SK-N-SH (cell line): ENCODE measurements around the gene DNAJC15.

Experiments
- EP300 ChIP-seq, 2 experiments: IDR thresholded peaks; 2 replicates each; pipeline versions ENCODE4 v1.4.0 to v1.6.1; 2012; ENCODE audit warnings: borderline replicate concordance in 1 of 2, low read depth in 1 of 2, low read length in 1 of 2
- EZH2phosphoT487 ChIP-seq: fragments of 200-600 bp; sonication (generic); IDR thresholded peaks from 2 replicates; pipeline ENCODE4 v1.6.1; 2017; ENCODE audit warnings: low read depth, mixed run types, mild to moderate bottlenecking, antibody characterized with exemption, moderate library complexity, borderline replicate concordance
- POLR2AphosphoS5 ChIP-seq: IDR thresholded peaks from 2 replicates; pipeline ENCODE4 v1.6.1; 2012; ENCODE audit warnings: low read depth, low read length
- RAD21 ChIP-seq: IDR thresholded peaks from 2 replicates; pipeline ENCODE4 v1.6.1; 2012; ENCODE audit warnings: mild to moderate bottlenecking, low read length
- RFX5 ChIP-seq: IDR thresholded peaks from 2 replicates; pipeline ENCODE4 v1.6.1; 2012; ENCODE audit warnings: mild to moderate bottlenecking, improper control_type of control experiment, low read length
- RXRA ChIP-seq: IDR thresholded peaks from 2 replicates; pipeline ENCODE4 v1.4.0; 2012; ENCODE audit warnings: low read depth, mild to moderate bottlenecking, borderline replicate concordance
- SIN3A ChIP-seq: IDR thresholded peaks from 2 replicates; pipeline ENCODE4 v1.6.1; 2012; ENCODE audit warnings: low read depth, mild to moderate bottlenecking, low read length, moderate library complexity, borderline replicate concordance
- TAF1 ChIP-seq: IDR thresholded peaks from 2 replicates; pipeline ENCODE4 v1.6.1; 2012; ENCODE audit warnings: low read depth, mild to moderate bottlenecking, low read length, moderate library complexity, borderline replicate concordance
- TEAD4 ChIP-seq: IDR thresholded peaks from 2 replicates; pipeline ENCODE4 v1.4.0; 2012; ENCODE audit warnings: mild to moderate bottlenecking, borderline replicate concordance; ENCODE audit not compliant: insufficient read depth
- YY1 ChIP-seq: IDR thresholded peaks from 2 replicates; pipeline ENCODE4 v1.4.0; 2012; ENCODE audit warnings: low read depth, mild to moderate bottlenecking
- TF ChIP-seq, protein P1 (sequence below): fragments of 200-600 bp; sonication (generic); IDR thresholded peaks from 2 replicates; pipeline ENCODE4 v1.6.1; 2017; ENCODE audit warnings: antibody characterized with exemption, mild to moderate bottlenecking, moderate library complexity
- TF ChIP-seq, protein P2 (sequence below): IDR thresholded peaks from 2 replicates; pipeline ENCODE4 v1.4.0; 2012; ENCODE audit warnings: low read depth
- TF ChIP-seq, protein P3 (sequence below): fragments of 150-350 bp; IDR thresholded peaks from 2 replicates; pipeline ENCODE4 v1.6.1; 2016; ENCODE audit warnings: mild to moderate bottlenecking, low read depth, low read length

GRCh38 chr13:43003010-43003409, 20.4 kb upstream of the DNAJC15 start:
- TF ChIP-seq, protein P1, sequence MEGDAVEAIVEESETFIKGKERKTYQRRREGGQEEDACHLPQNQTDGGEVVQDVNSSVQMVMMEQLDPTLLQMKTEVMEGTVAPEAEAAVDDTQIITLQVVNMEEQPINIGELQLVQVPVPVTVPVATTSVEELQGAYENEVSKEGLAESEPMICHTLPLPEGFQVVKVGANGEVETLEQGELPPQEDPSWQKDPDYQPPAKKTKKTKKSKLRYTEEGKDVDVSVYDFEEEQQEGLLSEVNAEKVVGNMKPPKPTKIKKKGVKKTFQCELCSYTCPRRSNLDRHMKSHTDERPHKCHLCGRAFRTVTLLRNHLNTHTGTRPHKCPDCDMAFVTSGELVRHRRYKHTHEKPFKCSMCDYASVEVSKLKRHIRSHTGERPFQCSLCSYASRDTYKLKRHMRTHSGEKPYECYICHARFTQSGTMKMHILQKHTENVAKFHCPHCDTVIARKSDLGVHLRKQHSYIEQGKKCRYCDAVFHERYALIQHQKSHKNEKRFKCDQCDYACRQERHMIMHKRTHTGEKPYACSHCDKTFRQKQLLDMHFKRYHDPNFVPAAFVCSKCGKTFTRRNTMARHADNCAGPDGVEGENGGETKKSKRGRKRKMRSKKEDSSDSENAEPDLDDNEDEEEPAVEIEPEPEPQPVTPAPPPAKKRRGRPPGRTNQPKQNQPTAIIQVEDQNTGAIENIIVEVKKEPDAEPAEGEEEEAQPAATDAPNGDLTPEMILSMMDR: no peak
- TF ChIP-seq, protein P2, sequence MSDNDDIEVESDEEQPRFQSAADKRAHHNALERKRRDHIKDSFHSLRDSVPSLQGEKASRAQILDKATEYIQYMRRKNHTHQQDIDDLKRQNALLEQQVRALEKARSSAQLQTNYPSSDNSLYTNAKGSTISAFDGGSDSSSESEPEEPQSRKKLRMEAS: no peak
- TF ChIP-seq TAF1 (no peak), TEAD4 (no peak), SIN3A (no peak), YY1 (no peak), POLR2AphosphoS5 (no peak), RAD21 (no peak), RFX5 (no peak), EP300 (IDR thresholded peaks at IDR 0.05; ENCODE audit: borderline replicate concordance in 1 of 2, low read depth in 1 of 2, low read length in 1 of 2) (no peak), RXRA (no peak), EZH2phosphoT487 (no peak)
- TF ChIP-seq, protein P3, sequence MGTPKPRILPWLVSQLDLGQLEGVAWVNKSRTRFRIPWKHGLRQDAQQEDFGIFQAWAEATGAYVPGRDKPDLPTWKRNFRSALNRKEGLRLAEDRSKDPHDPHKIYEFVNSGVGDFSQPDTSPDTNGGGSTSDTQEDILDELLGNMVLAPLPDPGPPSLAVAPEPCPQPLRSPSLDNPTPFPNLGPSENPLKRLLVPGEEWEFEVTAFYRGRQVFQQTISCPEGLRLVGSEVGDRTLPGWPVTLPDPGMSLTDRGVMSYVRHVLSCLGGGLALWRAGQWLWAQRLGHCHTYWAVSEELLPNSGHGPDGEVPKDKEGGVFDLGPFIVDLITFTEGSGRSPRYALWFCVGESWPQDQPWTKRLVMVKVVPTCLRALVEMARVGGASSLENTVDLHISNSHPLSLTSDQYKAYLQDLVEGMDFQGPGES: no peak
